AG20443 (cell line): ENCODE measurements around the gene GFPT1.

ENCODE experiments used
- DNase-seq: peaks from one replicate; pipeline ENCODE4 v3.0.0; 2012; ENCODE audit warnings: low spot score, mixed read lengths

Gene GFPT1

DNA sequence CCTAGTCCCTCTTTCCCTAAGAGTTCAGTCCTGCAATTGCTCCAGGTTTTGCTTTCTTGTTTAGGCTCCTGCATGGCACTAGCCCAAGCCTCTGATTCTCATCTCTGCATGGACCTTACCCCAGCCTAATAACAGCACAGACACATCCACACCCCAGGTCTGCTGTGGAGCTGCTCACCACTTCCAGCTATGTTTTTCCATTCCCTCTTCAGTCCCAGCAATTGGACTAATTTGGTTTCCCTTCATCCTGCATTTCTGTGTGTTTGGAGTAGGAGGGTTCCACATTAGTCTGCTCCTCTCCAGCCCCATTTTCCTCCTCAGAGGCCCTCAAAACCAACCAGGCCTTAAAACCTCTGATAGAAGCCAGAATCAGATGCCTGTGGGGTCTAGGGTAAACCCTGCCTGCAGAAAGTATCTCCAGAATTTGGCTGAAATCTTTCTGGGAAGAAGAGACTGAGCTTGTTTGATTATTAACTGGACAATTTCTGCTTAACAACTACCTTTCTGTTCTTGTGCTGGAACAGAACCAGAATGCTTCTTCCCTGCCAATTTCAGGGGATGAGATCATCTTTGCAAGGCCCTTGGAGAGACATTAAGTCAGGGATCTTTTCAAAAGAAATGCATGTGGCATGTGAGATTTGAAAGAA lies 95.9 kb downstream of the GFPT1 start:
- DNase-seq = peak; percentile 53

DNA sequence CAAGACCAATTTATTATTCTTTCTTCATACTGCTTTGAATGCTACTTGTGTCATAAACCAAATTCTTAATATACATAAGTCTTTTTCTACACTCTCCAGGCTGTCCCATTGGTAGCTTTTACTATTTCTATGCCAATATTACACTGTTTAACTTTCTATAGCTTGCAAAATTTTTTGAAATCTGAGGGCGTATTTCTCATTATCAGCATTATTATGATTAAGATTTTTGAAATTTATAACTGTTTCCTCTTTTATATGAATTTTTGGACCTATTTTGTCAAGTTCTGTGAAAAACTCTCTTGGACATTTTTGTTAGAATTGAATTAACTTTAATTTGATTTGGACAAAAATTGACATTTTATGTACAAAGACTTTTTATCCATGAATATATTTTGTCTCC lies 98.6 kb downstream of the GFPT1 start:
- no peak for DNase-seq

DNA sequence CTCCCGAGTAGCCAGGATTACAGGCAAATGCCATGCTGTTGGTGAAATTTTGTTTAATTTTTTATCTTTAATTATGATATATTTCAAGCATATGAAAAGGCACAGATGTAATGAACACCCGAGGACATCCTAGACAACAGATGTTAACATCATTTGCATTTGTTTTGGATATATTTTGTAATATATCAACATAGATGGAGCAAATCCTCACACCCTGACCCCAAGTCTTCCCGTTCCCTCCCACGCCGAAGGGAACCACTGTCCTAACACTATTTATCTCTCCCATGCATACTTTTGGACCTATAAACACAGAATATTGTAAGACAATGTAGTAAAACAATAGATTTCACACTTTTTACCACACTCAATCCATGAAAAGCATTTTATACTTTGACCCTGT lies 99.5 kb downstream of the GFPT1 start:
- DNase-seq = no peak

DNA sequence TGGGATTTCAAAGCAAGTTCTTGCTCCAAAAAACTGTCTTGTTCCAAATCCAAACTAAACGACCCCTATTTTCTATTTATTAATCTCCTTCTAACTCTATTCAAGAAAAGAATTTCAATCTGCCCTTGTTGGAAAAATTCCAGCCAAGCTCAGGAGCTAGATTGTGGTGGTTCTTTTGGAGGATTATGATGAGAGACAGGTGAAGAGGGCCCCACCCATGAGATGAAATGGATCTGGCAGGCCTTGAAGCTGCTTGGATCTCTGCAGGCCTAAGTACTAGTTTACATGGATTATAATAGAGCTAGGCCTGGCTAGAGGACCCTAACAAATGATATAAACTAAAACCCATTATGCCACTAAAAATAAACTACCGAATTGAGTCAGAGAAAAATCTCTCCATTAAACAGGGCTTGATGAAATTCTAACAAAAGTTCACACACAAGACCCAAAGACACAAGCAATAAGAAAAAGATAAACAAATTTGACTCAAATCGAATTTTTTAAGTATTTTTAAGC lies 101.6 kb downstream of the GFPT1 start:
- no peak for DNase-seq

GRCh38 chr2:69280796-69281412 lies 106.1 kb downstream of the GFPT1 start:
- DNase-seq = no peak

DNA sequence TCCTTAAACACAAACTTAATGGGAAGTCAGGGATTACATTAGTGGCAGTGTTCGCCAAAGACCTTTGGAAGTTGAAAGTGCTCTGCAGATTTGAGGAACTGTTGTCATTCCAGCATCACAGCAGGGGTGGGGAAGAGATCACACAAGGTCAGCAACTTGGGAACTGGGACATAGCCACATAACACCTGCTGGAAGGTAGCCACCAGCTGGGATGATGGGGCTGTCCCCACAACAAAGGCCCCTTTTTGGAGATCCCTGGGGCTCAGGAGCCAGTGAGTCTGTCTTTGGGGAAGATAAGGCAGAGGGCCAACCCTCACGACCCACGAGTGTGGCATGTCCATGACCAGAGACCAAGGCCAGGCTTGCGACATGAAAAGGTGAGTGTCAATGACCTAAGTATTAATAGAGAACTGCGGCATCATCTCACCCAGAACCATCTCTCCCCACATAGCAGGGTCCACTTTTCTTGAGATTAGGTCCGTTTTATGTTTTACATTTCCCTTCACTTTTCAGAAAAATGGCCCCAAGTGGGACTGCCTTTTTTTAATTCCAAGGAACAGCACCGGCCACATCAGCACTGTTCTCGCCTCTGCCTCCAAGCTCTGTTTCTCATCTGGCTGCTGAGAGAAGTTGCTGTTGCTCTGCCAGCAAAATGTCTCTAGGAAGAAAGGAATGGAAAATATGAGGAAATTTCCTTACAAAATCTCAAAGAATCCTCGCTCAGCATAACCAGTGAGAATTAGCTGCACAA lies 106.9 kb downstream of the GFPT1 start:
- peak; percentile 45 for DNase-seq

GRCh38 chr2:69279211-69279610 lies 107.8 kb downstream of the GFPT1 start:
- DNase-seq = no peak

DNA sequence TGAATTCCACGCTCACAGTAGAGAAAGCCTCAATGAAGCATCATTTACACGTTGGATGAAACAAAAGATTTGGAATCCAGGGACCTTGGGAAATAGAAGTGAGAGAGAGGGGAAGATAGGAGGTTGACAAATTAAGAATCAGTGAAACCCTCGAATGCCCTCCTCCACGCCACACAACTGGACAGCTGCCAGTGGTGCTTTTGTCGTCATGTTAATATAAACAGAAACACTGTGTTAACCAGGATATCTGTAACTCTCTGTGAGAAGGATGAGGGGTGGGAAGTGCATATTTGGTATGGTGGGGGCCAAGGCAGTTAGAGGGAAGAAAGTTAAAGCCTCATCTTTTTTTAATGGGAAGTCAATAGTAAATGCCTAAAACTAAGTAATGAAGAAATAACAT lies 108.7 kb downstream of the GFPT1 start:
- no peak for DNase-seq

GRCh38 chr2:69275490-69275889 lies 111.5 kb downstream of the GFPT1 start:
- no peak for DNase-seq

GRCh38 chr2:69272803-69273471 lies 114.1 kb downstream of the GFPT1 start:
- no peak for DNase-seq

DNA sequence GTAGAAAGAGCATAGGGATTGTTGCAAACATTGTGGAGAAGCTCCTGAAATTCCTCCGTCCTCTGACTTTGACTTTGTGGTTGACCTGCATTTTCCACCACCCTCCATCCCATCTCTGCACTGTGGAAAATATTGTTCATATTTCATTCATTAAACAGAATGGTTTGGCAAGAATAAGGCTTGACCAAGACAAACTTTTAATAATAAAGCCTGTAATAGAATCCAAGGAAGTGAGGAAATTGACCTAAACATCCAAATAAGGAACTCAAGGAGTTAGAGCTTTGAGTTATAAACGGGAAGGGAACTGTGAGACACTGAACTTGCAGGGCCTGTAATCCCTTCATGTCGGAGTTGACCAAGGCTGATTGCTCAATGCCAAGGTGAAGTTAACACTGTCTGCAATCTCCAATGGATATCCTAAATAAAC lies 115.2 kb downstream of the GFPT1 start:
- DNase-seq = peak; percentile 80
